Measurements from ENCODE around the gene BCORL1.

DNA sequence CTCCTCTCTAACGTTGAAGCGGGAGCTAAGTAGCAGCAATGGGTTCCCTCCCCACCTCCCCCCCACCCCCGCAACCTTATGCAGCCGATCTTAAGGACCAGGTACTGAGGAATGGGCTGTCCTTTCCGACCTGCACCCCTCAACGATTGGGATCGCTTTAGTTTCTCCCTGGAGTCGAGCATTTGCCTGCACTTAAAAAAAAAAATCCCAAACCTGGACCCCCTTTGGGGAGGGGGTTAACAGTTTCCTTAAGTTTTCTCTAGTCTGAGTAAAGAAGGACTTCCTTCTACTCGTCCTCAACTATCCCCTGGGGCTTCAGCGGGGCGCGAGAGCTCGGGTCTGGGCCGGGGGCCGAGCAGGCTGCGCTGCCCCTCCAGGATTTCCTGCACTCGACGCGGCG lies 25.7 kb upstream of the BCORL1 start:
- no peak for TF ChIP-seq POLR2AphosphoS5 (IDR thresholded peaks at IDR 0.05; ENCODE audit: insufficient read depth, low read depth, low read length)
- TF ChIP-seq POLR2A (IDR thresholded peaks at IDR 0.05; ENCODE audit: low read depth, low read length), result no peak
- TF ChIP-seq, protein P1, sequence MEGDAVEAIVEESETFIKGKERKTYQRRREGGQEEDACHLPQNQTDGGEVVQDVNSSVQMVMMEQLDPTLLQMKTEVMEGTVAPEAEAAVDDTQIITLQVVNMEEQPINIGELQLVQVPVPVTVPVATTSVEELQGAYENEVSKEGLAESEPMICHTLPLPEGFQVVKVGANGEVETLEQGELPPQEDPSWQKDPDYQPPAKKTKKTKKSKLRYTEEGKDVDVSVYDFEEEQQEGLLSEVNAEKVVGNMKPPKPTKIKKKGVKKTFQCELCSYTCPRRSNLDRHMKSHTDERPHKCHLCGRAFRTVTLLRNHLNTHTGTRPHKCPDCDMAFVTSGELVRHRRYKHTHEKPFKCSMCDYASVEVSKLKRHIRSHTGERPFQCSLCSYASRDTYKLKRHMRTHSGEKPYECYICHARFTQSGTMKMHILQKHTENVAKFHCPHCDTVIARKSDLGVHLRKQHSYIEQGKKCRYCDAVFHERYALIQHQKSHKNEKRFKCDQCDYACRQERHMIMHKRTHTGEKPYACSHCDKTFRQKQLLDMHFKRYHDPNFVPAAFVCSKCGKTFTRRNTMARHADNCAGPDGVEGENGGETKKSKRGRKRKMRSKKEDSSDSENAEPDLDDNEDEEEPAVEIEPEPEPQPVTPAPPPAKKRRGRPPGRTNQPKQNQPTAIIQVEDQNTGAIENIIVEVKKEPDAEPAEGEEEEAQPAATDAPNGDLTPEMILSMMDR (IDR thresholded peaks at IDR 0.05; ENCODE audit: extremely low read depth in 1 of 2, insufficient read depth in 1 of 2, low read depth in 1 of 2, low read length in 2 of 2), result no peak

Measured in endothelial cell of umbilical vein (primary cell).